GM21786 (cell line): ENCODE results near the gene FSTL5.
A peak's percentile ranks its signal among the peaks of the same experiment; 100 is the strongest.
"Not testable (repeated sequence)": the region's sequence is repeated elsewhere in the genome, so short reads cannot be mapped to it uniquely, and the experiment has no call there.

ENCODE experiments used
- ATAC-seq: cut with Tn5 transposase; IDR thresholded peaks from one replicate; pipeline ENCODE4 v1.9.1; 2021; ENCODE audit not compliant: unreplicated experiment

FSTL5 gene

DNA sequence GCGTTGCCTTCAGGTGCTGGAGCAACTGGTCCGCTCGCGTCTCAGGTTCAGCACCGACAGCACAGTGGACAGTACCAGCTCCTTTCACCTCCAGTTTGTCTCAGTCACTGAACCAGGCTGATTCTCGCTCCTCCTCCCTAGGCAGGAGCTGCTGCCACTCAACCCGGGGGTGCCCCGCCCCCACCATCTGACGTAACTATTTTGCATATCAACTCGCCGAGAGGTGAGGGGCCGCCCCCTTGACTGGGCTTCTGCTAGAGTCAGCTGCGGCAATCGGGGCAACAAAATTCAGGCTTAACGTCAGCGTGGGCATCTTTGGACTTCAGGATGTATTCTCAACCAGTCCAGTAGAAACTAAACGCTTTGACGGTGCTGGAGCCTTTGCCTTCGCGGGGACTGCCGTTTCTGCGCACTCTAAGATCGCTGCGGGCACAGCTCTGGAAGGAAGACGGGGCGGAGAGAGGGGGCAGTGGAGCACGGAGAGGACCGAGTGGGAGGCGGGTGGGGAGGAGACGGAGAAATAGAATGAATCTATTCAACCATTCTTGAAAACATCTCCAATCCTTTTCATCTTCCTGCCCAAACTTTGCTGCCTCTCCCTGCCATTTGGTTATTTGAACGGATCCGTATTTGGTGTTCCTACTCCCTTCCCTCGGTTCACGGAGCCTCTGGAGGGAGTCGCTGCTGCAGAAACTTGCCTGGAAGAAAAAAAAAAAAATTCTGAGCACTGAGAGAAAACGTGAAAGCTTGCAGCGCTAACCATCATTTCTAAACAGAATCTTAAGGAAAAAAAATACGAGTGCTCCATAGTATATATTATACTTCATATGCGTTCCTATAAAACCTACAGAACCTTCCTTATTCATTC is at the start of gene FSTL5:
TSS of gene FSTL5 (minus strand) at position 109 of the 868 bp plus-strand sequence. CDS start 52,604 bp downstream, outside the sequence.
- peak; percentile 91 for ATAC-seq

DNA sequence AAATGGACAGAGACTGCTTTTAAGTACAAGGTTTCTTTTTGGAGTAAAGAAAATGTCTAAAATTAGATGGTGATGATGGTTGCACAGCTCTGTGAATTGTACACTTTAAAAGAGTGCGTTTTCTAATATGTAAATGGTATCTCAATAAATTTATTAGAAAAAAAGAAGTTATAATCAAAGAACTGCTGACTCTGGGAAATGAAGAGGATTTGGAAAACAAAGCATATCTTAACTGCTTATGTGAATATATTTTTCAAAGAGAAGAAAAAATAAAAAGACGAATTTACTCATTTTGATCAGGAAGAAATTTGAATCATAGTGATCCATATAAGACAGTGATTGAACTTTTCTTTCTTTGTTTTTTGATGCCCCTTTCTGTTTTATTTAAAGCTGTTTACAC is 45.9 kb upstream of the FSTL5 start:
- ATAC-seq, result no peak

DNA sequence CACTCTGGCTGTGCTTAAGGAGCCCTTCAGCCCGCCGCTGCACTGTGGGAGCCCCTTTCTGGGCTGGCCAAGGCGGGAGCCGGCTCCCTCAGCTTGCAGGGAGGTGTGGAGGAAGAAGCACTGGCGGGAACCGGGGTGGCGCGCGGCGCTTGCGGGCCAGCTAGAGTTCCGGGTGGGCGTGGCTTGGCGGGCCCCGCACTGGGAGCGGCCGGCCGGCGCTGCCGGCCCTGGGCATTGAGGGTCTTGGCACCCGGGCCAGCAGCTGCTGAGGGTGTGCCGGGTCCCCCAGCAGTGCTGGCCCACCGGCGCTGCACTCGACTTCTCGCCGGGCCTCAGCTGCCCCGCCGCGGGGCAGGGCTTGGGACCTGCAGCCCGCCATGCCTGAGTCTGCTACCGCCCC is 39.7 kb upstream of the FSTL5 start:
- ATAC-seq, result not testable (repeated sequence)

DNA sequence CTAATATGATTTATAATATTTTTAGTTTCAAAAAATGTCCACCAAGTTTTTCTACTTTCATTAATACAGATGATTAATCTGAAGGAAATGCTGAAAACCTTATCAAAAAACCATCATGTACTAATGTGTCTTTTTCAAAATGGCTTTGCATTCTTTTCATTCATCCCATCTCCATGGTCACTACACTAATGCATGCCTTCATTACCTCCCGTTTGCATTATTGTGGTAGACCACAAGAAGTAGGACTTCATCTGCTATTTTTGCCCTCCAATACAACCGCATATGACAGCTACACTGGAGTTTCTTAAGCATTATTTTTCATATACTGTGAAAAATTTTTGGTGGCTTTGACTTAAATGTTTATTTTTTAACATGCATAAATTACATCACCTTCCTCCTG is 37.9 kb upstream of the FSTL5 start:
- ATAC-seq, result no peak

DNA sequence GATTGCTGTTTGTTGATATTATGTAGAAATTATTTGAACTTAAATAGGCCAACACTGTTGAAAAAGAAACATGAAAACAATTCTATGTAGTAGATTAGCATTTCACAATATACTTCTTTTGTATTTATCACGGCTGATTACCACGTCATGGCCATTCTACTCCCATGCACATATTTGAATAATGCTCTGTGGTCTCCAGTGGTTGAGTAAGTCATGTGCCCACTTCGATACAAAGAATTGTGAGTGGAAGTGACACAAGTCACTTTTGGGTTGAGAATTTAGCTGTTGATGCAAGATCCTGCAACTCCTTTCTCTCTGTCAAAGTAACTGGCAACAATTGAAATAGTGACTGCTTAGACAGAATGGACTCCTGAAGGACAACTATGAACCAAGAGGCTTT is 6.7 kb upstream of the FSTL5 start:
- no peak for ATAC-seq

DNA sequence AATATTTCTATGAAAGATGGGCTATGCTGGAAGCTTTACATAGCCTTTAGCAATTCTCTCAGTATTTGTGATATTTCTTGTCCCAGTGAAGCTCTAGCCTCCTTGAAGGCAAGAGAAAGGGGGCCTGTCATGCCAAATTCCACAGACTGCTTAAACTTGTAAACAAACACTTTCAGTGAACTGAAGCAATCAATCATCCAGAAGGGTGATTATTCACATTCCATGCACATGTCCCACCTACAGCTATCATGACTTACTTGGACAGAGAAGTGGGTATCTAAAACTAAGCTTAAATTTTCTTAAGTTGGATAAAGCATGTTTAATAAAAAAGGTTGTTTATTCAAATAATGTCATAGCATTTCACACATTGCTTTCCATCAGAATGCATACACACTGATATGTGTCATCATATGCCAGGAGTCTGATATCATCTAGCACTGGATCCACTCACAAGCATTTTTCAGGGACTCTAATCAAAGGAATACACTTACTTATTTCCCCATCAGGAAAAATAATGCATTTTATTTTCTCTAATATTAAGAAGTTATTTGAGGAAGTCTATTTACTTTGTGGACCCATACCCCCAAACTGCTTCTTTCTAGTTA is 1.2 kb upstream of the FSTL5 start:
- no peak for ATAC-seq

DNA sequence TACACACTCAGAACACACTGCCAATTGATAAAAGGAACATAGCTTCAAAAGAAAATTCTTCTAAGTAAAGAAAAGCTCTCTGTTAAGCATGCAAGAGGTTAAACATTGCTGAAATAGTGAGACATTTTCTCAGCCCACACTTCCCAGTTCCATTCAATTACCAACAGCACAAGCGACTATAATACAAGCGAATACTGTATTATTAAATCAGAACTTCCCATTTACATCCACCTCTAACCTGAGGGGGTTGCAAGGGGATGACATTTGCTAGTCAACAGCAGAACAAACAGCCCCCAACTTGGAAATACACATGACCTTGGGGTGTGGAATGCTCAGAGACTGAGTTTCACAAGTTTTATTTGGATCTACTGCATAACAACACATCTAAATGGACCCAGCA is 1.1 kb downstream of the FSTL5 start:
- ATAC-seq, result no peak

DNA sequence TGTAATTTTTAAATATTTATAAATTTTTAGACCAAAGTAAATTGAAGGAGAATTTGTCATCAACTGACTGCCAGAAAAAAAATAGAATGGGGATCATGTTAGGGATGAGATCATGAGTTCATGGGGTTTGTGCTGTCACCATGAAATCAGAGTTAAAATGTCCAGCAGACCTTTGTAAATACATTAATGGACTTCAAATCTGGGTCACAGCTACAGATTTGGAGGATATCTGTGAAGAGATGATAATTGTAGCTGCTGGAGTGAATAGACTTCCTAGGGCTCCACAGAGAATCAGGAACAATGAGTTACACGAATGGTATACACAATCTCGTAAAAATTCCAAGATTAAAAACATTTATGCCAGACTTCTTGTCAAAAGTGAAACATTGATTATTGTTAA is 6.6 kb downstream of the FSTL5 start:
- no peak for ATAC-seq

DNA sequence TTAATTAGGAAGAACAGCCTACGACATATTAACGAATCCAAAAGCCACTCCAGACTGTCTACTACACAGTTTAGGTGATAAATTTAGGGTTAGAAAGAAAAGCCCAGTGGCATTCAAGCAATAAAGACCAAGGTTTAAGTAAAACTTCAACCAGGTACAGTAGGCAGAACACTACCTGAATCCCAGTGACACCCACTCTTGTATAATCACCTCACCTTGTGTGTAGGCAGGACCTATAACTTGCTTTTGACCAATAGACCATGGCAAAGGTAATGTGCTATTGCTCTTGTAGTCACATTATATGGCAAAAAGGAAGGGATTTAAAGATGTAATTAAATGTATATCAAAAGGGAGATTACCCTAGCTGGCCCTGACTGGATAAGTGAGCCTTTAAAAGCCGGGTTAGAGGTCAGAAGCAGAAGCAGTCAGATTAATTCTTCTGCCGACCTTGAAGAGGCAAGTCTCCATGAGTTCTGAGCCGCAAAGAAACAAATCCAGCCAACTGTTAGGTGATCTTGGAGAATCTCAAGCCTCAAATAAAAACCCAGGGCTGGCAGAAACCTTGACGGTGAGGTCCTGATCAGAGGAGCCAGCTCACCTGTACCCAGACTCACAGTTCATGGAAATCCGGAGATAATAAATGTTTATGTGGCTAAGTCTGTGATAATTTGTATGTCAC is 8.8 kb downstream of the FSTL5 start:
- ATAC-seq, result no peak

DNA sequence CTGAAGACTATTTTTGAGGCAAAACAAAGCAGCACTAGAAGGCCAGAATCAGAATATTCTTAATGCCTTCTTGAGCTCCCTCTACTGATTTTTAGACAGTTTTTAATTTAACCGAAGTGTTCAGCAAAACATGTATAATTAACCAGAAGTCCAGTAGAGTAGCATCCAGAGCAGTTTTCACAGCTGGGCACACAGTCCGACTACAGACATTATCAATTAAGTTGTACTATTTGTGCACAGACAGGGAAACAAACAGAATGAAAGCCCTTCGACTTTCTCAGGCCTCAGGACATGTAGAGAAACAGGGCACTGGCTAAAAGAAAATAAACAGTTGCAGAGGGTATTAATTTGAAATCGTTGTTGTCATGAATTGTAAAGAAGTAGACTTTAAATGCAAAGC is 11.9 kb downstream of the FSTL5 start:
- ATAC-seq, result no peak

DNA sequence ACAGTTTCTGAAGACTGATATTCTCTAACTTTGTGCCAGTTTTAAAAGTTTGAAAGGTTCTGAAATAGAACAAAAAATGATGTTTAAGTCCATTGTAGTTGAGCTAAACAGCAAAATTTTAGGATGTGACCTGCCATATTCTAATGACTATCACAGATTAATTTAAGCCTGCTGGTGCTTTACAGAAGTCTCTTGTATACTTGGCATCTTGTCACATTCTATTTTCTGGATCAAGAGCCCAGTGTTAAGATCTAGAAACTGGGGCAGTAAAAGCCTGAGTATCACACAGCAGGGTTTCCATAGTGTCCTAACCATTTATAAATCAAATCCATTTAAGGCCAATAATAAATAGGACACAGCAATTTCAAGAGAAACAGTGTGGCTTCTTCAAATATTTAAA is 12.4 kb downstream of the FSTL5 start:
- ATAC-seq, result no peak

DNA sequence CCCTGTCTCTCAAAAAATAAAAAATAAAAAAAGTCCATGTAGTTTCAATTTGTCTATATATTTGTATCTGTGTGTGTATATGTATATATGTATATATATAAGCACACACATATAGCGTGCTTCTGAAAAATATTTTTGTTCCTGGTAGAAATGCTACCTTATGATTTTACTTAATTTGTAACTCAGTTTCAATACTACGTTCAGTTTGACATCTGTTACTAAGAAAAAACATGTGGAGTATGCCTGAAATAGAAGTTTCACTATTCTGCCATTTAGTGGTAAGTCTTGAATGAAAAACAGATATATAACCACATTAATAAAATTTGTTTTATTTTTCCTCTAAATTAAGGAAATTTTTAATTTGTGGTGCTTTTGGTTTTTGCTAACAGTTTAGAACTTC is 14.2 kb downstream of the FSTL5 start:
- no peak for ATAC-seq

DNA sequence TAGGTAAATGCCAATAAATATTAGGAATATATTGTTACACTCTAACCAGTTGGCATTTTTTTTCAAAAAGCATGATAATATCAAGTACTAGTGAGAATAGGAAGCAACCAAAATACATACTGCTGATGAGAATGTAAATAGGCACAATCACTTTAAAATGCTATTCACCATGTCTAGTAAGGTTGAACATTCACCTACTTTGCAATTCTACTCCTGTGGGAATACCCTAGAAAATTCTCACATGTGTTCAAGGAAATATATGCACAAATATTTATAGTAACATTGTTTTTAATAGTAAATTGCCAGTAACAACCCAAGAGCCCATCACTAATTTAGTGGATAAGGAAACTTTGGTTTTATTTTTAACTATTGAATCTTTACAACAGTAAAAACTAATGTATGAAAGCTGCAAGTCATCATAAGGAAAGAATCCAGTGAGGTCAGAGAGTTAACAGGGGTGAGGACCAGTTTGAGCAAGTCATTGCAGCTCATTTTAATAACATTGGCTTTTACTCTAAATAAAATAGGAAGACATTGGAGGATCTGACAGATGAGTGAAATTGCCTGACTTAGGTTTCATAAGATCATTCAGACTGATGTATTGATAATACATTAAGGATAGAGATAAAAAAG is 23.6 kb downstream of the FSTL5 start:
- ATAC-seq, result no peak

DNA sequence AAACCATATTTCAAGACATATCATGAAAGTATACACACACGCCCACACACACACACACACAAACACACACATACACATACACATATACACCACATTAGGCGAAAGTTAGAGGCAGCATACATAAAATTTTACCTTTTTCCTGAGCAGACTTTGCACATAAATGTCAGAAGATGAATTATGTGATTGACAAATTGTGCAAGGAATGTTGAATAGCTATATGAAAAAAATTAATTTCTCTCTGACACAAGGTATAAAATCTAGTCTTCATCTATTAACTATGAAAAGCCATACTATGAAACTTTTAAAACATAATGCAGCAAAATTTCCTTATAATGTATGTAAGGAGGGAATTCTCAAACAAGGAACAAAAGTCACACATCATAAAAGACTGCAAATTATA is 24.4 kb downstream of the FSTL5 start:
- no peak for ATAC-seq

DNA sequence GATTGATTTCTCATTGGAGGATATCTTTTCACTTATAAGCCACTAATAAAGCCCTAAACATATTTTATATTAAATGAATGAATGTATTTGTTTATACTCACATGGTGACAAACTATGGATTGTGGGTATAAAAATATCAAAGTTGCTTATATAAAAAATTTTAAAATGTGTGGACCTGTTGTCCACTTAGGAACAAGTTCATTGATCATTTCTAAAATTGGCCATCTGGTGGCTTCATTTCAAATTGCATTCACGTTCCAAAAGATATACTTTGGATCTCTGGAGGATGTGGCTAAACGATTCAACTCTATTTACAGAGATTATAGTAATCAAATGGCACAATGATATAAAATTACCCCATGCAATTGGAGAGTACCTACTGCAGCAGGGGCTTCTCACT is 32.5 kb downstream of the FSTL5 start:
- no peak for ATAC-seq

DNA sequence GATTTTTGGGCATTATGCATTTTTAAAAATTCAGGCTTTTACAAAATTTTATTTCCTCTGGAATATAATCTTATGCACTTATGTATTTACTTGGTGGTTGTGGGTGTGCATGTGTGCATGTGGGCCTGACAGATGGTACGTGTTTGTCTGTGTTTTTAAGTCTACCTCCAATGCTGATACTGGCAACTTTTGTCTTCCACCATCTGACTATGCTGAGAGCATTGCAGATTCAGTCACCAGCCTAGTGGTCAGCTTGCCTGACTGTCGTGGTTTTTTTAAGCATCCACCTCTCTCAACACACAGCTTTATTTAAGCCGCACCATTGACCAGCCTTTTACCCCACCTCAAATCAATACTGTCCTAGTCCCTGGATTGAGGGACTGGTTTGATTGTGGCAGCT is 37.1 kb downstream of the FSTL5 start:
- no peak for ATAC-seq

DNA sequence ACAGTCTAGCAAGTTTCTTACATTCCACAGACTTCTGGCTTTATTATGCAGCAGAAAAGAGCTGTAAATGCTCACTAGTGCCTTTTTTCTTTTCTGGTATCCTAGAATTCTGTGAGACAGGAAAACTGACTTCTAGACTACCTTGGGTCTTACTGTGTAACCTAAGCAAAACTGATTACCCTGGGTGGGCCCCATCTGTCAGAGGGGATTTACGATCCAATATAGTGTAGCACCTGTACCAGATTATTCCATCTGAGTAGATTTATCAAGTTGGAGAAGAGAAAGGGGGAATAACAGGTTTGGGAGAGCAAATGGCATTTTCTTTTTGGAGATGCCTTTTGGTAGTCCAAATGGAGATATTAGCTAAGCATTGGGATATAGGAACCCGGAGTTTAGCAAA is 46.7 kb downstream of the FSTL5 start:
- ATAC-seq, result no peak

DNA sequence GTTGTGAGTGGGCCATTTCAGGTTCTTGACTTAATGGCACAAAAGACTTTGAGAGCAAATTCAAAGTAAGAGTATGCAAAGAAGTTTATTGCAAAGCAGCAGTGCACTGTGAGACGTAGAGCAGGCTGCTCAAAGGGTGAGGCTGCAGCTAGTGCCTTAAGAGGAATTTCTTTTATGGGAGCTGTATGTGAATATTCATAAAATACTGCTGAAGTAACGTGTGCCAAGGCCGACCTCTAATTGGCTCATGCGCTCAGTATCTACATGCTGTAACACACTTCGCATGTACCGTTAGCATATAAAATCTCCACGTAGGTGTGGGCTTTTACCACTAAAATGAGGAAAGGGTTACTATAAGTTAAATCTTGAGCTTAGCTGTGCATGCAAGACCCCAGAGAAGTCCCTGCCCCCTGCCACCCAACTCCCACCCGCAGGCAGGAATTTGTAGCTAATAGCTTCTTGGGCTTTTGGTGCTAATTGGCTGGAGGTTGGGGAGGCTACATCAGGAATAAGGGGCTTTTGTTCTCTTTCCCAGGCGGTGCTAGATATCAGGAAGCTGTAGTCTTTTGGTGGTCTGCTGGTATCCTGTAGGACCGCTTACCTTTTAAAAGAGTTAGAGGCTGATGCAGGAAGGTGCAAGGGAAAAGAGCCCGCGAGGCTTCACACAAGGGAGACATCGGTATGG is 47.6 kb downstream of the FSTL5 start:
- ATAC-seq, result no peak

DNA sequence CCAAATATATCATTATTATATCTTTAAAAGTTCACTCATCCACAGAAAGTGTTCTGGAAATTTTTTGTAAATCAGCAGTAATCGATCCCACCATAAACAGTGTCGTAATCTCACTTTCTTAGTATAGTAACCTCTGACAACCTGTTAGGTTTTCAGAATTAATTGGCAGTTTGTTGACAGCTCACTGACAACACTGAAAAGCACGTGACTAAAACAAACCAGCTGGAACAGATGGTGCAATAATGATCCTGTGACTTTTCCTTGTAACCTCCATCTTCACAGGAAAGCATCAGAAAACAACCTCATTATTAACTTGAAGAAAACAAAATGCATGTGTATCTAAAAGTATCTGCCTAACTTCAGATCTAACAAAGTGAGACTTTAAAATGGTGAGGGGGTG is 48.5 kb downstream of the FSTL5 start:
- ATAC-seq, result no peak

DNA sequence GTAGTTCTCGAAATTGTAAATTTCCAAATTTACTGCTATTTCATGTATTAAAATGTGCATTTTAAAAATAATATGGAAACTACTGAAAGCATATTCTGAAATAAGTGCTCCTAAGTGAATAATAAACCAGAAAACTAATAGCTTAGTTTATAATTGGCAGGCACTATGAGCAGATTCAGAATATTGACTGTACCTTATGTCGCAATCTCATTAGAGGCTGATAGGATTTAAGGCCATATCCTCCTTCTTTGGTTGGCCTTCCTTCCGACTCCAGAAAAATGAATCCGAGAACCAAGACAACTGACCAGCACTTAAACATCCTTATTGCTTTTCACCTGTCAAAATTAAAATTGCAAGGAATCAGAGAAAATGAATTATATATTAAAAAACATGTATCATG is 52.7 kb downstream of the FSTL5 start:
- no peak for ATAC-seq

DNA sequence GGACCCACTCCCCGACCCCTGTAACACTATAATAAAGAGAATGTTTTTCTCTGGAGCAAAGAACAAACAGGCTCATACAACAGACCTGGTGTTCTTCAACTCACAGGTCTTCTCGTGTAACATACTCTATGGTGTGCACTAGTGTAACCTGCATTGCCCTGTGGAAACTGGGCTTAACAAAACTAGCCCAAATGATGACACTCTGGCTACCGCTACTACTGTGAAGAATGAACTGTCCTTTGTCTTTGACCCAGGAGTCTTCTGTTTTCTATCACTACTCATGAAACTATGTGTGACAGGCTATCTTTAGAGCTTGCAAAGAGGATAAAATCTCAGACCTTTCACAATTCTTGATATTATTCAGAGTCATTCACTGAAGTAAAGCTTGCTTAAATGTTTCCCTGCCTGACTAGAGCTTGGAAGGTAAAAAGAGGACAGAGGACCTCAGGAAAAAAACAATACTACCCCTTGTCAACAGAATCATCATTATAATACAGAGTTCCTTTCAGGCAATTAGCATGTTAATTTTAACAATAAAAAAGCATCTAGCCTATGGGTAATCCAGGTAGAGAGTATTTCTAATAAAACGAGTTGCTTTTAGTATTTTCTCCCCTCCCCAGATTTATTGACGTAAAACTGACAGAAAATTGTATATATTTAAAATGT is 59.2 kb downstream of the FSTL5 start:
- ATAC-seq, result no peak
